Measurements from ENCODE around the gene ATG7. TPM values are rescaled to one million over a fixed set of nuclear protein-coding genes. Genes with fewer than 3 reads are reported as not detected.

ATG7 gene
- total RNA-seq, 1 donor from 2014 or later: 48.5 TPM

DNA sequence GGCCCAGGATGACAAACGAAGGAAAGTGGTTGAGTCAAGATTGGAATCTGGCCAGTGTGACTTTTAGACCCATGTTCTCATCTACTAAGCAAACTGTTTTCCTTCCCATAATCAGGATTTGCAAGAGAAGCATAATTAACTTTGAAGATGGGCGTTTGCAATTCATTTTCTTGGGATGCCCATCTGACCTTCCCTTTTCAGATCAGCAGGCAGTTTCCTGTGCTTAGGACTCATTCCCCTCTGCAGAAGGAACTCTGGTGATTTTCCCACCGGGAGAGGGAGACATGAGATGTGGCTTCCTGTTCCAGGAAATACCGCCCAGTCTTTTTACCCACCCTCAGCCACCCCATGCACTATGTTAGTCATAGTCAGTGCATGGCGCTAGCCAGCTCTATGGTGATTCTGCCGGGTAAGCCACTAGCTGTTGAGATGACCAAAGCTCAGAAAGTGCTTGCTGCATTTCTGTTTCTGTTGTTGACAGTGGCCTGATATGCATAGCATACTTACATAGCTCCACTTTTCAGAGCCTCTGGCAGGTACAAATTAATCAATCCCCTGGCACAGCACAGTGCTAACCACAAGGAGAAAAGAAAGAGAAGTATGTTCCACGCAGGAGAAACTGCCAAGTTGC is 242.1 kb downstream of the ATG7 start:
- peak overlapping the region; percentile 81 to 86 for H3K27ac ChIP-seq
- H3K4me1 ChIP-seq: peaks cover 15 to 33% of the 10 kb centered on the region in 2 donors
- H3K4me3 ChIP-seq: no peak overlapping the region
- peak; percentile 40 to 90 for DNase-seq (ENCODE audit: low spot score in 2 of 2)
- H3K36me3 ChIP-seq: no peaks in the 10 kb centered on the region
- TF ChIP-seq, protein P1, sequence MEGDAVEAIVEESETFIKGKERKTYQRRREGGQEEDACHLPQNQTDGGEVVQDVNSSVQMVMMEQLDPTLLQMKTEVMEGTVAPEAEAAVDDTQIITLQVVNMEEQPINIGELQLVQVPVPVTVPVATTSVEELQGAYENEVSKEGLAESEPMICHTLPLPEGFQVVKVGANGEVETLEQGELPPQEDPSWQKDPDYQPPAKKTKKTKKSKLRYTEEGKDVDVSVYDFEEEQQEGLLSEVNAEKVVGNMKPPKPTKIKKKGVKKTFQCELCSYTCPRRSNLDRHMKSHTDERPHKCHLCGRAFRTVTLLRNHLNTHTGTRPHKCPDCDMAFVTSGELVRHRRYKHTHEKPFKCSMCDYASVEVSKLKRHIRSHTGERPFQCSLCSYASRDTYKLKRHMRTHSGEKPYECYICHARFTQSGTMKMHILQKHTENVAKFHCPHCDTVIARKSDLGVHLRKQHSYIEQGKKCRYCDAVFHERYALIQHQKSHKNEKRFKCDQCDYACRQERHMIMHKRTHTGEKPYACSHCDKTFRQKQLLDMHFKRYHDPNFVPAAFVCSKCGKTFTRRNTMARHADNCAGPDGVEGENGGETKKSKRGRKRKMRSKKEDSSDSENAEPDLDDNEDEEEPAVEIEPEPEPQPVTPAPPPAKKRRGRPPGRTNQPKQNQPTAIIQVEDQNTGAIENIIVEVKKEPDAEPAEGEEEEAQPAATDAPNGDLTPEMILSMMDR (IDR thresholded peaks at IDR 0.05): no peak
- no peaks in the 10 kb centered on the region for H3K9me3 ChIP-seq
- intact Hi-C loops (cut with DNase I): loop anchor here (1.0 to 5.0 kb wide), 3 partner anchors 48 to 127 kb away; no protein-coding TSS in a partner anchor
- no peaks in the 10 kb centered on the region for H3K27me3 ChIP-seq

- H3K27me3 ChIP-seq: no peaks in the 10 kb centered on the region
- TF ChIP-seq, protein P1 (IDR thresholded peaks at IDR 0.05): no peak
- no peaks in the 10 kb centered on the region for H3K9me3 ChIP-seq
- intact Hi-C loops (cut with DNase I): loop anchor here (5.0 kb wide), 1 partner anchor 35 kb away; no protein-coding TSS in a partner anchor
- H3K4me3 ChIP-seq: no peak overlapping the region
- H3K27ac ChIP-seq: no peak overlapping the region
- H3K36me3 ChIP-seq: no peaks in the 10 kb centered on the region
- peaks cover 8 to 23% of the 10 kb centered on the region in 2 donors for H3K4me1 ChIP-seq
- DNase-seq (ENCODE audit: low spot score in 2 of 2): peak in 1 of 2 donors; percentile 16
Observed at GRCh38 chr3:11517601-11518000, 245.4 kb downstream of the ATG7 start.

GRCh38 chr3:11521167-11521566 is 249.0 kb downstream of the ATG7 start:
- Histone ChIP-seq H3K9me3 (no peaks in the 10 kb centered on the region), H3K4me3 (no peak overlapping the region), H3K4me1 (peaks cover 0 to 23% of the 10 kb centered on the region in 2 donors), H3K27me3 (no peaks in the 10 kb centered on the region), H3K27ac (no peak overlapping the region), H3K36me3 (no peaks in the 10 kb centered on the region)
- intact Hi-C loops (cut with DNase I): no loop called here
- TF ChIP-seq, protein P1 (IDR thresholded peaks at IDR 0.05): no peak
- DNase-seq (ENCODE audit: low spot score in 2 of 2): peak in 1 of 2 donors; percentile 42

DNA sequence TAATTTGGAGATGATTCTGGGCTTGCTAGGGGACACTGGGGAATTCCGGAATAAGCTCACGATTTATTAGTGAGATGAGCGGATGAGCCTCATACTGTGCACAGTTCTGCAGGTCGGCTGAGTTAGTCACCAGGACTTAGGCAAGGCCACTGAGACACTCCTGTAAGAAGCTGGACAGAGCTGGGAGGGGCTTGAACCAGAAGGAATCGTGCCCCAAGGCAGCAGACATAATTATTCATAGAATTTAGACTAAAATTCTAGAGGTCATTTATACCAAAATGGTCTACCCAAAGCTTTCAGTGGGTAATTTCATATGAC is 250.2 kb downstream of the ATG7 start:
- H3K4me3 ChIP-seq: no peak overlapping the region
- peak in 1 of 2 donors; percentile 53 for DNase-seq (ENCODE audit: low spot score in 2 of 2)
- intact Hi-C loops (cut with DNase I): no loop called here
- no peaks in the 10 kb centered on the region for H3K36me3 ChIP-seq
- peaks cover 0 to 23% of the 10 kb centered on the region in 2 donors for H3K4me1 ChIP-seq
- H3K27ac ChIP-seq: no peak overlapping the region
- H3K9me3 ChIP-seq: no peaks in the 10 kb centered on the region
- H3K27me3 ChIP-seq: no peaks in the 10 kb centered on the region
- TF ChIP-seq, protein P1 (IDR thresholded peaks at IDR 0.05): no peak

DNA sequence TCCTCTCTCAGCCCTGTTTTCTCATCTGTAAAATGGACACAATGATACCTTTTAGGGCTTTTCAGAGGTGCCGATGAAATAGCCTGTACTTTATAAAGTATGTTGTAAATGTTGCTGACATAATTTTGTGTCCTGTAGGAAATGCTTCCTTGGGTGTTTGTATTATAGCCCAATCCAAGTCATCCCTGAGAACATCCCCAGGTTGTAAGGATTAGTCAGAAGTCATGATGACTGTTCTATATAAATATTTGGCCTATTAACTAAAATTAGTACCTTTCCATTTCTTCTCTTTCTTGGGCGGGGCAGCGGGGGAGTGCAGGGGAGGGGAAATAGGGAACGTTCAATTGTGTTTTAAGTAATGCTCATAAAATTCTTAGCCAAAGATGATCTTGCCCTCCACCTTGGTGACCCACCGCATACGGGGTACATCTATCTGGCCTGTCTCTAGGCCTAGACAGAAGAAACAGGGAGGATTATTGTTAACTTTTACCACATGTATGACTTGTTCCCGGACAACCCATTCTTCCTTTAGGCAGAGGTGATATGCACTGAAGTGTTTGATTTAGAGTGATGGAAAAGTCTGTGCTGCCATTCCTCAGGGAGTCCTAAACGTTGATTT is 250.9 kb downstream of the ATG7 start:
- no peaks in the 10 kb centered on the region for H3K36me3 ChIP-seq

More for the DNA sequence above, 250.9 kb downstream of the ATG7 start:
- intact Hi-C loops (cut with DNase I): no loop called here
- Histone ChIP-seq H3K27ac (peak overlapping the region; percentile 79 to 86), H3K4me1 (peaks cover 0 to 23% of the 10 kb centered on the region in 2 donors), H3K4me3 (no peak overlapping the region), H3K9me3 (no peaks in the 10 kb centered on the region), H3K27me3 (no peaks in the 10 kb centered on the region)
- TF ChIP-seq, protein P1 (IDR thresholded peaks at IDR 0.05): no peak
- peak in 1 of 2 donors; percentile 52 for DNase-seq (ENCODE audit: low spot score in 2 of 2)

All from ascending aorta (tissue), 2 donors.